Measurements from ENCODE around the gene GALNTL6.

The GALNTL6 gene

GRCh38 chr4:171812665-171813525 lies at the start of gene GALNTL6:
Gene GALNTL6 (plus strand): TSS chr4:171813404.
- DNase-seq: no peak

GRCh38 chr4:171765514-171765913 lies 47.7 kb upstream of the GALNTL6 start:
- no peak for DNase-seq

- no peak for DNase-seq
Measured at GRCh38 chr4:171774642-171775190, 38.5 kb upstream of the GALNTL6 start.

GRCh38 chr4:171779301-171779700 lies 33.9 kb upstream of the GALNTL6 start:
- DNase-seq: no peak

GRCh38 chr4:171785388-171785787 lies 27.8 kb upstream of the GALNTL6 start:
- DNase-seq: no peak

- DNase-seq: no peak
Measured at GRCh38 chr4:171793723-171794122, 19.5 kb upstream of the GALNTL6 start.

- DNase-seq: no peak
Measured at GRCh38 chr4:171794528-171794927, 18.7 kb upstream of the GALNTL6 start.

- DNase-seq: no peak
Measured at GRCh38 chr4:171809854-171810253, 3.4 kb upstream of the GALNTL6 start.

GRCh38 chr4:171812333-171812664 lies 905 bp upstream of the GALNTL6 start:
- no peak for DNase-seq

GRCh38 chr4:171813526-171814250 lies 484 bp downstream of the GALNTL6 start:
- DNase-seq: no peak

- no peak for DNase-seq
Measured at GRCh38 chr4:171814545-171814944, 1.3 kb downstream of the GALNTL6 start.

- no peak for DNase-seq
Measured at GRCh38 chr4:171817026-171817425, 3.8 kb downstream of the GALNTL6 start.

- no peak for DNase-seq
Measured at GRCh38 chr4:171834640-171835039, 21.4 kb downstream of the GALNTL6 start.

- no peak for DNase-seq
Measured at GRCh38 chr4:171843456-171843855, 30.3 kb downstream of the GALNTL6 start.

- no peak for DNase-seq
Measured at GRCh38 chr4:171846232-171846631, 33.0 kb downstream of the GALNTL6 start.

GRCh38 chr4:171846893-171847292 lies 33.7 kb downstream of the GALNTL6 start:
- no peak for DNase-seq

- no peak for DNase-seq
Measured at GRCh38 chr4:171847751-171848150, 34.5 kb downstream of the GALNTL6 start.

GRCh38 chr4:171849686-171850222 lies 36.5 kb downstream of the GALNTL6 start:
- no peak for DNase-seq

GRCh38 chr4:171851295-171851694 lies 38.1 kb downstream of the GALNTL6 start:
- DNase-seq: no peak

GRCh38 chr4:171857302-171858012 lies 44.3 kb downstream of the GALNTL6 start:
- no peak for DNase-seq

- DNase-seq: no peak
Measured at GRCh38 chr4:171875291-171875690, 62.1 kb downstream of the GALNTL6 start.

GRCh38 chr4:171876636-171877035 lies 63.4 kb downstream of the GALNTL6 start:
- DNase-seq: no peak

GRCh38 chr4:171880136-171880535 lies 66.9 kb downstream of the GALNTL6 start:
- DNase-seq: no peak

Measured in activated naive CD4-positive, alpha-beta T cell (primary cell).